ENCODE data around the gene METTL8. TPM values are rescaled to one million over a fixed set of nuclear protein-coding genes. Genes with fewer than 3 reads are reported as not detected.
A peak's percentile ranks its signal among the peaks of the same experiment; 100 is the strongest.

Gene METTL8
- total RNA-seq, 1 donor: 29.8 TPM

DNA sequence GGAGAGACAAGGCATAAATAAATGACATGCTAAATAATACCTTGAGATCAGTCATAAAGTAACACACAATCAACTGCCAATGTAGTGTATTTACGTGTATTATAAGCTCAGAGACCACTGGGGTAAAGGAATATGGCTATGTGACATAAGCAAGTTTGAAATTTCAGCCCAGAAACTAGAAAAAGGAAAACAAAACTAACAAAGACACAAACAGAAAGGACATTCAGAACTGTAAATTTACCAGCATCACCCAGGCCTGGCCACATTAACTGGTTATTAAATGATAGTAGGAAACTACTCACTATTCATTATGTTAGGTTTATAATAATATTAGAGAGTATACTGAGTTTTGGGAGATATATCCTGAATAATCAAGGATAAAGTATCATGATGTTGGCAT lies 98.8 kb downstream of the METTL8 start:
- H3K4me3 ChIP-seq (ENCODE audit: low read depth, low read length): no peak overlapping the region
- TF ChIP-seq, protein P1, sequence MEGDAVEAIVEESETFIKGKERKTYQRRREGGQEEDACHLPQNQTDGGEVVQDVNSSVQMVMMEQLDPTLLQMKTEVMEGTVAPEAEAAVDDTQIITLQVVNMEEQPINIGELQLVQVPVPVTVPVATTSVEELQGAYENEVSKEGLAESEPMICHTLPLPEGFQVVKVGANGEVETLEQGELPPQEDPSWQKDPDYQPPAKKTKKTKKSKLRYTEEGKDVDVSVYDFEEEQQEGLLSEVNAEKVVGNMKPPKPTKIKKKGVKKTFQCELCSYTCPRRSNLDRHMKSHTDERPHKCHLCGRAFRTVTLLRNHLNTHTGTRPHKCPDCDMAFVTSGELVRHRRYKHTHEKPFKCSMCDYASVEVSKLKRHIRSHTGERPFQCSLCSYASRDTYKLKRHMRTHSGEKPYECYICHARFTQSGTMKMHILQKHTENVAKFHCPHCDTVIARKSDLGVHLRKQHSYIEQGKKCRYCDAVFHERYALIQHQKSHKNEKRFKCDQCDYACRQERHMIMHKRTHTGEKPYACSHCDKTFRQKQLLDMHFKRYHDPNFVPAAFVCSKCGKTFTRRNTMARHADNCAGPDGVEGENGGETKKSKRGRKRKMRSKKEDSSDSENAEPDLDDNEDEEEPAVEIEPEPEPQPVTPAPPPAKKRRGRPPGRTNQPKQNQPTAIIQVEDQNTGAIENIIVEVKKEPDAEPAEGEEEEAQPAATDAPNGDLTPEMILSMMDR (IDR thresholded peaks at IDR 0.05; ENCODE audit: insufficient read depth, low read depth, low read length): no peak
- no peak for DNase-seq (ENCODE audit: low read depth)

DNA sequence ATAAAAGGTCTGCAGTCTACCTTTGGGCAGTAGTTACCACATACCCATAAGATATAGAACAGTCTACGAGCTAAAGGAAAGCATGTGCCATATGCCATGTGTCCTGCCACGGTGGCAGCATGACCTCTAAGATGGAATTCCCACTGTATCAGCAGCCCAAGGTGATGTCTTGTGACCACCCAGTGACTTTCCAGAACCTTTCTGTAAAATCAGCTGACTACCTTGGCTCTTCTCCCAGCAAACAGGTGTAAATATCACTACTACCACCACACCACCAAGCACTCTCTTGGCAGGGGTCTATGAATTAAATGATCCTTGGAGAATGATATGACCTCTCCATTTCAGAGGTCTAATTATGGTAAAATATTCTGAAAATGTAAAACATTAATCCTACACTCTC lies 99.6 kb downstream of the METTL8 start:
- no peak for DNase-seq (ENCODE audit: low read depth)
- TF ChIP-seq, protein P1 (IDR thresholded peaks at IDR 0.05; ENCODE audit: insufficient read depth, low read depth, low read length): no peak
- no peak overlapping the region for H3K4me3 ChIP-seq (ENCODE audit: low read depth, low read length)

DNA sequence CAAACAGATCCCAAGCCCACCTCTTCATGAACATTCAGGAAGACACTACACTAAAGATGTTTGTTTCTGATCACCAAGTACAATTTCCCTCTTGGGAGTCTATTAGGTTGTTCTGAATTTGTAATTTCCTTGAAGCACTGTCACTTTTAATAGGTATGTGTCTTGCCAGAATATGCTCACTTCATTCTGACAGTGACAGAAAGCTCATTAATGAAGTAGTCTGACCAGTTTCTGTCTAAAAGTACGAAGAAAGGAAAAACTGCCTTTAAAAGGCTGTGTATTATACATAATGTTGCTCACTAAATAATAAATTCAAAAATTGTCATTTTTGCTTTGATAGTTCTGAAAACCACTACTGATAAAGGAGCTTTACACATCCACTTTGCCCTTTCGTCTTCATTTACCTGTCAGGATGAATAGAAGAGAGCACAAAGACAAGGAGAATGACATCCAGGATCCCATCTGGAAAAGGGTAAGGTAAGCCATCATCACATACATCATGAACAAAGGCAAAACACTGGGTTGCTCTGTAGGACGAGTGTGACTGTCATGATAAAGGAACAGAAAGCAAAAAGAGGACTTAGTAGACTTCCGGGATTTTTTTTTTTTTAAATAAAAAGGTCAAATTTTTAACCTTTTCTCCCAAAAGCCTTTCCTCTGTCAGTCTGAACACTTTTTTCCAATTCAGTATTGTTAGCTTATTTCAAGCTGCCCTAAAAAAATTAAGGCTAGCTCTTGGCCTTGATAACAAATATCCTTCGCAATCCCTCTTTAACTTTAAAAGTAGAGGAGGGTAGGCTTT lies 103.4 kb downstream of the METTL8 start:
- no peak for DNase-seq (ENCODE audit: low read depth)
- TF ChIP-seq, protein P1 (IDR thresholded peaks at IDR 0.05; ENCODE audit: insufficient read depth, low read depth, low read length): no peak
- H3K4me3 ChIP-seq (ENCODE audit: low read depth, low read length): no peak overlapping the region

DNA sequence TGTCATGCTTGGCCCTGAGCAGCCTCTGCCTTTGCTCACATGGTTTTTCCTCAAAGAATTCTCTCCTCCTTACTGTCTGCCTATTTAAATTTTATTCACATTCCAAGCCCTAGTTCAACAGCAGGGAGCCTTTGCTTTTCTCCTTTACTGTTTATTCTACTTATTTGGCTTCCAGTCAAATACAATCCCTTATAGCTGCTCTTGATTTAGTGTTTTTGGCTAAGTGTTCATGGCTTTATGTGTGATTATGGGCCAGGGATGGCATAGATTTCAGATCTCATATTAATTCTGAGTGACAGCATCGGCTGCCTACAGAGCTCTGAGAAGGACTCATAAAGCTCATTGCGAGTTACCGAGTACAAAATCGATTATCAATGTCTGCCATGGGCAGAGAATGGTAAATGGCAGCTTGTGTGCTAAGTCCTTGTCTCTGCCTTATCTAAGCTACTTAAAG lies 106.7 kb downstream of the METTL8 start:
- no peak overlapping the region for H3K4me3 ChIP-seq (ENCODE audit: low read depth, low read length)
- peak; percentile 32 for DNase-seq (ENCODE audit: low read depth)
- TF ChIP-seq, protein P1 (IDR thresholded peaks at IDR 0.05; ENCODE audit: insufficient read depth, low read depth, low read length): no peak

DNA sequence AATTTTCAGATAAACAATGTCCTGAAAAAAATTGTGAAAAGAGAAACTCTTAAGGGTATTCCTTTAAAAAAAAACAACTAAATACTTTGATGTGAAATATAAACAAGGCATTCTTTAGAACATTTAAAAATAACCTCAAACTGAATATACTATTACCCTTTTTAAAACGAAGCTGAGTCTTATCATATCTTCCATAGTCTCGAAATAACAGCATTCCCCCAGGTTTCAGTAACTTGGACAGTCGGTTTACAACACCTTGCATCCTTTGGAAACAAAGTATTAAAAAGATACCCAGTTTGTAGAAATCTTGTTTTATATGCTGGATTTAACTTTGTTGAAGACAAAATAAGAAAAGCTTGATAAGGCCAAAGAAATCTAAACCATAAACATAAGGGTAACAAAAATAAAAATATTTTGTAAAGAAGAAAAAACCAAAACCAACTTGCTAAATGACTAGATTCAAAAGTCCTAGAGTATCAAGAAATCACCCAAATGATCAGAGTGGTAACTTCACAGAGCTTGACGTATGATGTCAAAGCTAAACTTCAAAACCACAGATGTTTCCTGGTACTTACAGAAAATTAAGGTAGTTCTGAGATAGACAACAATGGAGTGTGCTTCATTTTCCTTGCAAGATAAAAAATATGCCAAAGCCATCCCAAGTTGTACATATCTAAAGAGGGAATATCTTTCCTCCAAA lies 107.8 kb downstream of the METTL8 start:
- no peak for DNase-seq (ENCODE audit: low read depth)
- no peak overlapping the region for H3K4me3 ChIP-seq (ENCODE audit: low read depth, low read length)
- TF ChIP-seq, protein P1 (IDR thresholded peaks at IDR 0.05; ENCODE audit: insufficient read depth, low read depth, low read length): no peak

DNA sequence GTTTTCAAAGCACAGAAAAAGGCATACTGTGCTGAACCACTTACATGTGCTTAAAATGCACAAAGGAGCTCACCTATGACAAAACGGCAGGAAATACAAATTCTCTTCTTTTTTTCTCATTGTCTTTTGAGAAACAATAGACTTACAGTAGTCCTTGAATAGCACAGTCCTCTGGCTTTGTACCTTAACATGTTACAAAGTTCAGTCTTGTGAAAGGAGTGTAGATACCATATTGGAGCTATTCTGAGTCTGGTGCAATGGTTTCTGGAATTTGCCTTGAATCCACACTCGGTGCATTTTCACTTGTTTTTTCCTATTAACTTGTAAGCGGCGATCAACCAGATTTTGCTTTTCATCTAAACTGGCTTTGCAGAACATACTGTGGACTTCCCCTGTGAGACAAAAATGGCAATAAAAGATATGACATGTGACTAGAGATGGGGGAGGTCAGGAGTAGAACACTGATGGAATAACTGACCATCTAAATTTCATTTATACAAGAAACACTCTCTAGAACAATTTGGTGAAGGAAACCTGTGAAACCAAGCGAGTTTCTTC lies 109.7 kb downstream of the METTL8 start:
- H3K4me3 ChIP-seq (ENCODE audit: low read depth, low read length): no peak overlapping the region
- no peak for DNase-seq (ENCODE audit: low read depth)
- TF ChIP-seq, protein P1 (IDR thresholded peaks at IDR 0.05; ENCODE audit: insufficient read depth, low read depth, low read length): no peak
